Measurements from ENCODE around the gene RNASE1.

The RNASE1 gene

DNA sequence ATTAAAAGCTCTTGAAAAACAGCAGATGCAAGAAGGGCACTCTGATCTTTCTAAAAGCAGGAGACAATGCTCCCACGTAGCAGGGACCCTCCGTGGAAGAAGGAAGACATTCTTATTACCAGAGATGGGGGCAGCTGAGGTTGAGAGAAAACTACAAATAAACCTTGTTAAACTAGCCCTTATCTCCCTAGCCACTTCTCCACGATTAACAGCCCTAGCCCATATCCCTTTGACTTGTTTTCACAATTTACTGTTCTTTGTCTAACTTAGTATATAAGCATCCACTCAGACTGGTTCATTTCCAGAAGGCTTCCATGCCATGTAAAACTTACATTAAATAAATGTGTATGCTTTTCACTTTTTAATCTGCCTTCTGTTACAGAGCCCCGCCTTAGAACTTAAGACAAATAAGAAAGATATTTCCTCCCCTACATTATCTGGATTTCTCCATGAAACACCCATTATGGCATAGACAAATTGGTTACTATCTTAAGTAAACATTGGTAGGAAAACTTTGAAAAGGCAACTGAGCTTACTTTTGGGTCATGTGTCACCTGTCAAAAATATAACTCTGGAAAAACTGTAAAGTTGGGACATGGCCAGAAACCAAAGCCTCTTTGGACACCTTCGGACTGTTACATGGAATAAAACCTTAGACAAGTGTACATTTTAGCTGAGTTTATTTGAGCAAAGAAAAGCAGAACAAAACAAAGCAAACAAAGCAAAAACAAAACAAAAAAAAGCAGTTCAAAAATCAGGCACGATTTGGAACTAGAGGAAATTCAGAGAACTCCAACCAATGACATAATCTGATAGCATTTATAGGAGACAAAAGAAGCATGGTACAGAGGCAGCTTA, 4.9 kb upstream of the RNASE1 start:
- DNase-seq: no peak

- no peak for DNase-seq
Observed at GRCh38 chr14:20805485-20805884, 2.8 kb upstream of the RNASE1 start.

DNA sequence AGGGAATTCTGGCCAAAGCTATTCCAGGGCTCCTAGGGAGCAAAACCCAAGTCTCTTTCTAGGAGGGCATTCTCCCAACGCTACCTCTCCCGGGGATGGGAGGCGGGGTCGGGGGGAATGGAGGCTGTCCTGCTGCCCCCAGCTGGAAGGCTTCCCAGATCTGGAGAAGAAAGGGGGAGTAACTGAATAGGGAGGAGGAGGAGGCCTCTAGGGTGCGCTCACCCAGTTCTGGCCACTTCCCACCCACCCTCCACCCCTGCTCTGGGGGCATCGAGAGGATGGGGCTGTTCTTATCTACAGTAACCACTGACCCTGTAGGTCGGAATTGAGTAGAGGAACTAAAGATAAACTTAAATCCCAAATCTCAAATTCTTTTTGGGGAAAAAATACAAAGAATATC, 579 bp upstream of the RNASE1 start:
- no peak for DNase-seq

DNA sequence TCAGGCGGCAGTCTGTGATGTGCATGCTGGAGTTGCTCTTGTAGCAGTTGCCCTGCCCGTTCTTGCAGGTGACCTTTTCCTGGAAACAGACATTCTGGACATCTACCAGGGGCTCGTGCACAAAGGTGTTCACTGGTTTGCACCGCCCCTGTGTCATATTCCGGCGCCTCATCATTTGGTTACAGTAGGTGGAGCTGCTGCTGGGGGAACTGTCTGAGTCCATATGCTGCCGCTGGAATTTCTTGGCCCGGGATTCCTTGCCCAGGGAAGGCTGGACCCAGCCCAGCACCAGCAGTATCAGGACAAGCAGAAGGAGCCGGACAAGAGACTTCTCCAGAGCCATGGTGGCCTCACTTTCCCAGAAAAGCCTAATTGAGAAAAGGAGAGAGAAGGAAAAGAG, 918 bp downstream of the RNASE1 start:
- no peak for DNase-seq

GRCh38 chr14:20799892-20800544, 2.6 kb downstream of the RNASE1 start:
- no peak for DNase-seq

DNA sequence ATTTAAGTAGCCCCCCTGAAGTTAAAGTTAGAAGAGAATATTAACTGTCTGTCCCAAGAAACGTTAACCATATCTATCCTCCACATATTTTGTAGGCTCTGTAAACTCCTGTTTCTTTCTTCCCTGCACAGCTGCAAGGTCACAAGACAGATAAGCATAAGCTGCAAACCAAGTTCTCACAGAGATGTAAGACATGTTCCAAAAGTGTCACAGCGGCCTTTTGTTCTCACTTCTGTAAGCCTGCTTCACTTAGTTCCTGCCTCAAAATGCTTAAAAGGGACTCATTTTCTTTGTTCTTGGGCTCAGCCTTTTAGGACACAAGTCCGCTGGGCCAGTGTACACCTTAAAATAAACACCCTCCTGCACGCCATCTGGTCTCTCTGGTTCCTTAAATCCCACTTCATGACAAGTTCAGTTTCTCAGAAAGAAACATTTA, 3.2 kb downstream of the RNASE1 start:
- no peak for DNase-seq

DNA sequence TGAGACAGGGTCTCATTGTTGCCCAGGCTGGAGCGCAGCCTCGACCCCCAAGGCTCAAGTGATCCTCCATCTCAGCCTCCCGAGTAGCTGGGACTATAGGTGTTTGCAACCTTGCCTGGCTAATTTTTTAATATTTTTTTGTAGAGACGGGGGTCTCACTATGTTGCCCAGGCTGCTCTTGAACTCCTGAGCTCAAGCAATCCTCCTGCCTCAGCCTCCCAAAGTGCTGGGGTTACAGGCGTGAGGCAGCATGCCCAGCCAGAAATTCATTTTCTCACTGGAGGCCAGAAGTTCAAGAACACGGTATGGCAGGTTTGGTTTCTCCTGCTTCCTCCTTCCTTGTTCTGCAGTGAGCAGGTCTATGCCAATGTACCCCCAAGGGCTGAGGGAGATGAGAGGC, 3.7 kb downstream of the RNASE1 start:
- no peak for DNase-seq

- DNase-seq: no peak
Observed at GRCh38 chr14:20798318-20798717, 4.3 kb downstream of the RNASE1 start.

DNA sequence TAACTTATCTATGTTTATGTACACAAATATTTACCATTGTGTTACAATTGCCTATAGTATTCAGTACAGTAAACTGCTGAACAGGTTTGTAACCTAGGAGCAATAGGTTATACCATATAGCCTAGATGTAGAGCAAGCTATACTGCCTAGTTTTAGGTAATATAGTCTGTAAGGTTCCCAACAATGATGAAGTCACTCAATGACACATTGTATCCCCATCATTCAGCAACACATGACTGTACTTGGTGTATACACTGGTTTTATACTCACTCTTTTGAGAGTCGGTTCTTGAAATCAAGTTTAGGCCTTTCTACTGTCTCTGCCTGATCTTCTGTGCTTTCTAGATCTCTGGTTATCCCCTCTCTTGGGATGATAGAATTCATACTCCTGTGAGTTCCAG, 5.5 kb downstream of the RNASE1 start:
- DNase-seq: no peak

- no peak for DNase-seq
Observed at GRCh38 chr14:20794644-20795369, 7.8 kb downstream of the RNASE1 start.

GRCh38 chr14:20792556-20792955, 10.1 kb downstream of the RNASE1 start:
- DNase-seq: no peak

DNA sequence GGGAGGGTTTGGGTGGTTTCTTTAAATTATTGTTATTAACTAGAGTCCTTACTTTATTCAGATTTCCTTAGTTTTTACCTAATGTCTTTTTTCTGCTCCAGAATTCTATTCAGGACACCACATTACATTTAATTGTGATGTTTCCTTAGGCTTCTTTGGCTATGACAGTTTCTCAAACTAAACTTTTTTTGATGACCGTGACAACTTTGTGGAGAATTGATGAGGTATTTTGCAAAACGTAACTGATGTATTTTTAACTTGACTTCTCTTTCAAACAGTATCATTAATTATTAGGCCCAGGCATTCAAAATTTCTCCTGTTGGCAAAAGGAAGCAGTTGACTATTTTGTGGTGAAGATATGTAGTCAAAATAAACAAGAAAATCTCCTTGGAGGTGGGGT, 11.0 kb downstream of the RNASE1 start:
- no peak for DNase-seq

DNA sequence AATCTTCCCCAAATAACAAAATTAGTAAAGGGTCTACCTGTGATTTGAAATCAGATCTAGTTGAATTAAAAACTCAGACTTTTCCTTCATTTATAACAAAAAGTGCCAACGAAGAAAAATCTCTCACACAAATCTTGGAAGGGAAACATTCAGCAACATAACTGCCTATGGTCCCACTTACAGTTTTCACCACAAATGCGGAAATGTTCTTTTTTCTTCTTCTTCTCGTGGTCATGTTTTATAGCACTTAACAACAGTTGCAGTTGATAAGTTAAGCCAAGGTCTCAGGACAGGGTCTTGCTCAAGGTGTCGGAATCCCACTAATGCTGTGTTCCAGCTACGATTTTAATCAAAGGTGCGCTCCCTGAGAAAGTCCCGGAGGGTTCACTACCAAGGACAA, 11.5 kb downstream of the RNASE1 start:
- no peak for DNase-seq

GRCh38 chr14:20790464-20791116, 12.1 kb downstream of the RNASE1 start:
- DNase-seq: no peak

GRCh38 chr14:20789230-20789813, 13.3 kb downstream of the RNASE1 start:
- no peak for DNase-seq

GRCh38 chr14:20787025-20787424, 15.6 kb downstream of the RNASE1 start:
- DNase-seq: no peak

- DNase-seq: no peak
Observed at GRCh38 chr14:20782280-20782890, 20.3 kb downstream of the RNASE1 start.

- DNase-seq: no peak
Observed at GRCh38 chr14:20781803-20782202, 20.8 kb downstream of the RNASE1 start.

GRCh38 chr14:20775901-20776300, 26.7 kb downstream of the RNASE1 start:
- DNase-seq: no peak

DNA sequence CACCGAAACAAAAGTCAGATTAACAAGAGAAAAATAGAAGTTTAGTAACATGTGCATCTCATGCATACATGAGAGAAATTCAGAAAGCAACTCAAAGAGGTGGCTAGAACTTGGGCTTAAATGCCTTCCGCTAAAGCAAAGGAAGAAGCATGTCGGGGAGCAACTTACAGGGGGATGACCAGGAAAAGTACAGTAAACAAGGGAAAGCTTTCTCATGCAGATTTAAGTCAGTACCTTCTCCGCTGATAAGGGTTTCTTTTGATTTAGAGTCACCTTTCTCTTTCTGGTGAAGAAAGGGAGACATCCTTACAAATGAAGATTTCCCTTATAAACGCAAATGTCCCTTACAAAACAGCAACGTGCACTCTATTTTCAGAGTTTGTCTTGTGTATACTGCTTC, 27.6 kb downstream of the RNASE1 start:
- no peak for DNase-seq

GRCh38 chr14:20774258-20774824, 28.3 kb downstream of the RNASE1 start:
- DNase-seq: no peak

DNA sequence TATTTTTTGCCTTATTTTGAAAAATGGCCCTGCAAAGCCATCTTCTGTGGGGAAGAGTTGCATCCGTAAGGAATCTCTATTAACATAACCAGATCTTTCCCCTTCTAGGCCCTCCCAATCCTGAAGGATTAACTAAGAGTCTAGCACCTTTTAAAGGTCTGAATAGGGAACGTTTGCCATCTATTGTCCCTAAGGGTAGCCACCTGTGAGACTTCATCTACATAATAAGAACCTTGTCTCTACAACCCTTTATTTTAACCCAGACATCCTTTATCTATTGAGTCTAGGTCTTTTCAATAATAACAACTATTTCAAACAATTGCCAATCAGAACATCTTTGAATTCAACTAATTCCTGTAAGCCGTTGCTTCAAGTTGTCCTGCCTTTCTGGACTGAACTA, 30.0 kb downstream of the RNASE1 start:
- DNase-seq: no peak

Measured in NCI-H2171 (cell line).